HG03342 (cell line): ENCODE results near the gene CAPG.
"Not testable (repeated sequence)": the region's sequence is repeated elsewhere in the genome, so short reads cannot be mapped to it uniquely, and the experiment has no call there.

Source experiments
- ATAC-seq: cut with Tn5 transposase; IDR thresholded peaks from one replicate; pipeline ENCODE4 v1.9.1; 2021; ENCODE audit warnings: mild to moderate bottlenecking, moderate library complexity; ENCODE audit not compliant: unreplicated experiment

Gene CAPG

GRCh38 chr2:85421260-85422071 lies 11.3 kb upstream of the CAPG start:
- ATAC-seq = no peak

DNA sequence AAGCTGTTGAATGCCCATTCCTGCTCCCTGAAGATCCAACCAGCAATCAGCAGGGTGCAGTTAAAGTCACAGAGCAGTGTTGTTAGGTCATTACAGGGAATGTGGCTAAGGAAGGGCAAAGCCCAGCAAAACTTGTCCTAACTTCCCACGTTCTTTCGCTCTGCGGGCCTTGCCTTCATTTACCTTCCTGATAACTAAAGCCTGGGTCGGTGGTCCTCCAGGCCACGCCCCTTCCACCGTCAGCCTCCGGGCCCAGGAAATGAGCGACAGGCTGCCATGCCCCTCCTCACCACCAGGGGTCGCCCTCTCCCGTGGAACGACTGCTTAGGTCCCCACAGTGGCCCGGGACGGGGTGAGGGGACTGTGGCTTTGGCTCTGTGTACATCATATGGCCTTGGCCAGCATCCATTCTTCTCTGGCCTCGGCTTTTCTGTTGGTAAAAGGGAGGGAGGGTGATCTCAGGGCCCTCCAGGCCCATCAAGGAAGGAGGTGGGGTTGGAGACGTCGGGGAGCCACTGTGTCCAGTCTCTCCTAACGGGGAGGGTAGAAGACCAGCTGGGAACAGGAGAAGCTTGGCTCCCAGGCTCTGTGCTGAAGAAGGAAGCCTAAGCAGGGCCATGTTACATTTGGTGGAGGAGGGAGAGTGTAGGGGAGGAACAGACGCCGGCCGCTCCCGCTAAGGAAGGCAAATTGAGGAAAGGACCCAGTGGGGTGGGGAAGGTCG lies 10.5 kb upstream of the CAPG start:
- ATAC-seq = peak; percentile 71

- ATAC-seq = no peak
These were observed 9.0 kb upstream of the CAPG start for GRCh38 chr2:85419009-85419675.

DNA sequence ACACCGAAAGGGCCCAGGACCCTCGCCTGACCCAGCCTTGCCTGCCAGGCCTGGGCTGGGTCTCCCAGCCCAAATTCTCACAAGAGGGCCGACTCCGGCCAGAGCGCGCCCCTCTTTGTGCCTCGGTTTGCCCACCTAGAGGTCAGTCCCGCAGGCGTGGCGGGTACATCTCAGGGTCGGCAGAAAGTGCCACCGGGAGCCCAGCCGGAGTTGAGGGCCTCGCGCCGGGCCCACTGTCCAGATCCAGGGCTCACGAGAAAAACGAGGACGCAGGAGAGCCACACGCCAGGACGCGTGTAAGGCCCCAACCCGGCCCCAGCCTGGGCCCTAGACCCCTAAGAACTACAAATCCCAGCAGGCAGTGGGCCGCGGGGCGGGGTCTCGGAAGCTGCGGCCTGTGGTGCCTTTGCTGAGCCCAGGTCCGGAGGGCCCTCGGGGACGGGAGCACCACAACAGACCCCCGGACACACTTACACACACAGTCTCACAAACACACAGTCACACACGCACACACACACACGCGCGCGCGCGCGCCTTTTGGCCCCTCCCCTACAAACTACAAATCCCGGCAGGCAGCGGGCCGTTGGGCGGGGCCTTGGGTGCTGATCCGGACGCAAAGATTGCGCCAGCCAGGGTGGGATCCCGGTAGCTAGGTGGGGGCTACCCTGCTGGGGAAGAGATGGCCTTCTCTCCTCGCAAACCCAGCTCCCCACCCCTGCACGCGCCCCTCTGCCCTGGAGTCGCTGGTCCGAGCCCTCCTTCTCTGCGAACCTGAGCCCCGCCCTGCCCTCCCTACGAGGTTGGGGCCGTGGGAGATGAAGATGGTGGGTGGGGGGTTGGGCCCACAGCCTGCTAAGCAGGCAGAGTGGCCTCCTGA lies 8.2 kb upstream of the CAPG start, which contains the start of gene SH2D6:
Gene SH2D6 (plus strand): TSS at position 583 of the 877 bp plus-strand sequence. CDS start 10,752 bp downstream, outside the sequence.
- ATAC-seq = peak; percentile 80

DNA sequence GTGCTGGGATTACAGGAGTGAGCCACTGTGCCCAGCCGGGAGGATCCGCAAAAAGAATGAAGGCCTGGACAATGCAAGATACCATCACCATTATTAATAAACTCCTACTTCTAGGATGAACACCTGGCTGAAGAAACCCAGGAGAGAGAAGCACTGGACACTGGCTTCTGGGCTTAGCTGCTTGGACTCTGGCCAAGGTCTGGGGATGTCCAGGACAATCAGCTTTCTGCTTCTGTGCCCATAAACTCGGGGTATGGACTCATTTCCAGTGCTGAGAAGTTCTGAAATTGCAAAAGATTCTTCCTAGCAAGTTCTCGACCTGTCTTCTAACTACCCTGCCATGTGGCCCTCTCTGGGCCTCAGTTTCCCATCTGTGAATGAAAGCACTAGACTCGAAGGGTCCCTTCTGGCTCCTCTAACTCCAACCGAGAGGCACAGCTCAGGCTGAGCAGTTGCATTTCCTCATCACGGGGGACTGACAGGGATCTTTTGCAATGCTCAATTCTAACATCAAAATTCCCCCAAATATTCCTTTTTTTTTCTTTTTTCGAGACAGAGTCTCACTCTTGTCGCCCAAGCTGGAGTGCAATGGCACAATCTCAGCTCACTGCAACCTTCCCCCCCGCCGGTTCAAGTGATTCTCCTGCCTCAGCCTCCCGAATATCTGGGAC lies 5.9 kb upstream of the CAPG start:
- no peak for ATAC-seq

DNA sequence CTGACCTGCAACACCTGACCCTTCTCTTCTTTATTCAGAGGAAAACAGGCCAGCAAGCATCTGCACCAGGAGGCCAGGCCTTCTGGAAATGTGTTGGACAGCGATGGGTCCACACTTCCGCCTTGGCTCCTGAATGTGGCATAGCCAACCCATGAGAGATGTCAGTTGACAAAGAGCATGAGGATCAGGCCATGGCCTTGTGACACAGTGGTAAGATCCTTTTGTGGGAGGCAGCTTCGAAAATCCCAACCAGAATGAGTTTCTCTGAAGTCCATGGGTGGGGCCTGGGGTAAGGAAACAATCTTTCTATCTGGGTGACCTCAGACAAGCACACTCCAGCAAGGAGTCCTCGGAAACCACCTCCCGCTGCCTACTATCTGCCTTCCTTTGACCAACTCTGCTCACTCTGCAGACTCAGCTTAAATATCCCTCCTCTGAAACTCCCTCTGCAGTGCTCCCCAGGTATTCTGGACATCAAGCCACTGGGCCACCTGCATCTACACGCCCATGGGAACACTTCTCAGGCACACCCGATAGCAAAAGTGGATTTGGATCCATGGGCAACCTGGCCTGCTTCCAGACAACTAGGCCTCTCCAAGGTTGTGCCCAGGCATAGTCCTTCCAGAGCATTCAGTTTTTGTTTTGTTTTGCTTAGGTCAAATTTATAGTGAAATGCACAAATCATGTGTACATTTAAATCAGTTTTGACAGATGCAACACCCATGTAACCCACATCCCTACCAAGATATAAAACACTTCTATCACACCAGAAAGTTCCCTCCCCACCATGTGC lies 4.8 kb upstream of the CAPG start:
- no peak for ATAC-seq

GRCh38 chr2:85414421-85414759 lies 4.2 kb upstream of the CAPG start:
- ATAC-seq = not testable (repeated sequence)

- ATAC-seq = no peak
These were observed 3.6 kb upstream of the CAPG start for GRCh38 chr2:85413592-85414420.

DNA sequence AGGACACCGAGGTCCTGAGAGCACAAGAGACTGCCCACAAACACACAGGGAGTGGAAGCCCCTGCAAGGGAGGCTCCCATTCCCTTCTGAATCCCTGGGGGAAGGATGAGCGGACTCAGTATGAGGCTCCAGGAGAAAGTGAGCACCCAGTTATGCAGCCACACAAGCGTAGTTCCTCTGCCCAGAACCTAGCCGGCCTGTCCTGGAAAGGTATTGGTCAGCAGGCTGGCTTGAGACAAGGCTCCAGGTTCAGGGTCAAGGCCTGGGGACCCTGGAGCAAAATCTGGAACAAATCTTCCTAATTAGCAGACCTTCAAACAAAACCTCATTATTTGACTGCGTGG lies 1.2 kb upstream of the CAPG start:
- ATAC-seq = no peak

- no peak for ATAC-seq
These were observed 628 bp upstream of the CAPG start for GRCh38 chr2:85410584-85411404.

- peak; percentile 45 for ATAC-seq
These were observed 4.7 kb downstream of the CAPG start for GRCh38 chr2:85405201-85406059.

DNA sequence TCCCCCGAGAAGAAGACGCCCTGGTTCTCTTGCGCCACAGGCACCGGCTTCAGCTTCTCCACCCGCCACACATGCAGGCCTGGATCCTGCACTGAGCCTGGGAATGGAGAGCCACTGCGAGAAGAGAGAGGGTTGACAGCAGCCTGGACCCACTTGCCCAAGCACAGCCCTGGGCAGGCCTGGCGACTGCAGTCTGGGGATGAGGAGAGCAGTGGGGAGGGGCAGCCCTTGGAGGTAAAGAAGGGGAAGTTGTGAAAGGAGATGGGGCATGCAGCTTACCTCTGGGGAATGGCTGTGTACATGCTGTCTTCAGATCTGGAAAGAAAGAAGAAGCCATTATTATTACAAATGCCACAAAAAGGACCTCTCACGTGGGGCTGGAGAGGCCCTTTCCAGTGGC lies 8.3 kb downstream of the CAPG start:
- no peak for ATAC-seq

GRCh38 chr2:85401464-85401805 lies 8.7 kb downstream of the CAPG start:
- no peak for ATAC-seq

DNA sequence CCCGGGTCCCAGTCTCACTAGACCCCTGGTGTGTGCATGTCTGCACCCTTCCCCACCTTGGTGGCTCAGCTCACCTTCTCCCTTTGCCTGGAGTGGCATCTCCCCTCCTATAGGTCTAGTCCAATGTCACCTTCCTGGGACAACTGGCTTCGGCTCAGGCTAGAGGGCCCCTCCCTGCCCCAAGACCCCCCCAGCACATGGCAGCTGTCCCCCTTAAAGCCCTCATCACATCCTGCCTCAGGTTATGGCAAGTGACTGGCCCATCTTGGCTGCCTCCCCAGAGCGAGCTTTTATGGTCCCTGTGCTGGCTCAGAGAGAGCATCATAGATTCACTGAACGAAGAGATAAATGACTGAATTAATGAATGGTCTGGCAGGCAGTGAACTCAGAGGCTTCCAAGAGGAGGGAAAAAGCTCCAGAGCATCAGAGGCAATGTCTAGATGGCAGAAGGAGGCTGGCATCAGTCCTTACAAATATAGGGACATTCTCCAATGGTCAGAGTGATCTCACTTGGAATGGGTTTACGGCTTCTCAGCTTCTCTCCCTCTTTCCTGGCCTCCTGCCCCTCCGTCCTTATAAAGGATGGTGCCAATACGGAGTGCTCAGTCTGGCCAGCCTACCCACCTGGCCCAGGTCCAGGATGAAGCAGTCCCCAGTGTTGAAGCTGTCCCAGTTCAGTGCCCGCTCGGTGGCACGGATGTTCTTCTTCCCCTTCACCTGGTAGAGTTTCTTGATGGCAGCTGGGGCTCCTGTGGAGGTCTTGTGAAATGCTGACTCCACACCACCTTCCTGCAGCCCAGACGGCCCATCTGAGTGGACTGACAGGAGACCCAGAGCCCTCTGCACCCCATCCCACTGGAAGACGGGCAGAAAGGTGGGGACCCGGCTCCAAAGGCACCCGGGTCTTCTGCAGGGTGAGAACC lies 9.4 kb downstream of the CAPG start:
- no peak for ATAC-seq

GRCh38 chr2:85400023-85400422 lies 10.1 kb downstream of the CAPG start:
- no peak for ATAC-seq

DNA sequence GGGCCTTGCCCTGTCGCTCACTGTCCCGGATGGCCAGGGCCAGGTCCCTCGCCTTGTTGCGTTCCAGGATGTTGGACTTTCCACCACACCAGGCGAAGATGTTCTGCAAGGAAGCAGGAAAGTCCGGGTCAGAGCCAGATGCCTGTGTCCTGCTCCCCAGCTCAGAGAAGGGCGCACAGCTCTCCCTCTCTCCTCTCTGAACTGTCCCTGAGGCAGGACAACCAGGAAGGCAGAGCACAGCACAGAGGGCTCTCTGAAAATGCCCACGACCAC lies 11.0 kb downstream of the CAPG start:
- no peak for ATAC-seq
